H1 (cell line): ENCODE results near the gene FHIP2A. TPM values are rescaled to one million over a fixed set of nuclear protein-coding genes. Genes with fewer than 3 reads are reported as not detected.

ENCODE experiments used
- BCL11A ChIP-seq, 2 experiments: IDR thresholded peaks; one replicate each; pipeline ENCODE4 v1.6.1; 2011; ENCODE audit warnings: low read depth in 2 of 2, low read length in 2 of 2, mild to moderate bottlenecking in 2 of 2
- GABPA ChIP-seq: IDR thresholded peaks from 2 replicates; pipeline ENCODE4 v1.6.1; 2011; ENCODE audit warnings: mild to moderate bottlenecking, low read length, moderate library complexity, borderline replicate concordance; ENCODE audit not compliant: insufficient read depth
- JUND ChIP-seq: IDR thresholded peaks from 2 replicates; pipeline ENCODE4 v1.6.1; 2011; ENCODE audit warnings: mild to moderate bottlenecking, improper control_type of control experiment, low read length
- KDM5A ChIP-seq: fragments of 200-600 bp; IDR thresholded peaks from 2 replicates; pipeline ENCODE4 v1.7.1; 2012; ENCODE audit warnings: mild to moderate bottlenecking, low read length, inconsistent platforms, mixed read lengths
- polyA plus RNA-seq, 7 experiments: library from polyadenylated mRNA; depleted of rRNA in 3 of 7; stranded (reverse) in 5 of 7; unstranded in 2 of 7; fragments of >200 nt in 5 of 7; fragments of 200-250 nt in 2 of 7; gene quantifications; 1 replicate in 5 of 7; 2 replicates in 1 of 7; 4 replicates in 1 of 7; pipeline versions ENCODE4 v1.2.1 to v1.2.3, GENCODE V29; 2011 to 2013; ENCODE audit warnings: missing spikeins in 2 of 7, mixed read lengths in 2 of 7
- total RNA-seq: library from RNA; stranded (reverse); fragmentation: NEBNext Ultra II Directional; extraction: Animal tissue kit (Norgen Biotek cat#: 25700); gene quantifications from 2 replicates; pipeline ENCODE4 v1.2.1, GENCODE V29; 2021
- TF ChIP-seq, protein P1 (sequence below): IDR thresholded peaks from 2 replicates; pipeline ENCODE4 v1.6.1; 2011; ENCODE audit warnings: low read length, improper control_type of control experiment

FHIP2A gene
- total and polyA plus RNA-seq, 2 of the 8 experiments (the other 6 are each of a cell fraction or from before 2014, with no cell fraction given): 4.5 to 15.0 TPM

- TF ChIP-seq KDM5A (no peak), JUND (no peak), GABPA (0 out of 2 replicates have a peak, but pooled peaks have one; percentile 5), BCL11A (IDR thresholded peaks at IDR 0.05; ENCODE audit: low read depth in 2 of 2, low read length in 2 of 2) (no peak)
- TF ChIP-seq, protein P1, sequence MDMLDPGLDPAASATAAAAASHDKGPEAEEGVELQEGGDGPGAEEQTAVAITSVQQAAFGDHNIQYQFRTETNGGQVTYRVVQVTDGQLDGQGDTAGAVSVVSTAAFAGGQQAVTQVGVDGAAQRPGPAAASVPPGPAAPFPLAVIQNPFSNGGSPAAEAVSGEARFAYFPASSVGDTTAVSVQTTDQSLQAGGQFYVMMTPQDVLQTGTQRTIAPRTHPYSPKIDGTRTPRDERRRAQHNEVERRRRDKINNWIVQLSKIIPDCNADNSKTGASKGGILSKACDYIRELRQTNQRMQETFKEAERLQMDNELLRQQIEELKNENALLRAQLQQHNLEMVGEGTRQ: no peak
Observed at GRCh38 chr10:114821915-114822443, 399 bp downstream of the FHIP2A start (continued).
